GM19438 (cell line): ENCODE data around the gene MC4R.
A peak's percentile ranks its signal among the peaks of the same experiment; 100 is the strongest.
"Not testable (repeated sequence)": the region's sequence is repeated elsewhere in the genome, so short reads cannot be mapped to it uniquely, and the experiment has no call there.

Experiments used
- ATAC-seq: cut with Tn5 transposase; IDR thresholded peaks from one replicate; pipeline ENCODE4 v1.9.1; 2021; ENCODE audit warnings: low read depth; ENCODE audit not compliant: unreplicated experiment

MC4R gene

GRCh38 chr18:60372596-60372995, at the start of gene MC4R:
Gene MC4R, minus strand, starts transcription at chr18:60372775. Its CDS starts 426 bp downstream, at chr18:60372349.
- ATAC-seq, result no peak

GRCh38 chr18:60422306-60422705, 49.7 kb upstream of the MC4R start:
- ATAC-seq, result not testable (repeated sequence)

- ATAC-seq, result no peak
Measured at GRCh38 chr18:60421356-60422118, 49.0 kb upstream of the MC4R start.

DNA sequence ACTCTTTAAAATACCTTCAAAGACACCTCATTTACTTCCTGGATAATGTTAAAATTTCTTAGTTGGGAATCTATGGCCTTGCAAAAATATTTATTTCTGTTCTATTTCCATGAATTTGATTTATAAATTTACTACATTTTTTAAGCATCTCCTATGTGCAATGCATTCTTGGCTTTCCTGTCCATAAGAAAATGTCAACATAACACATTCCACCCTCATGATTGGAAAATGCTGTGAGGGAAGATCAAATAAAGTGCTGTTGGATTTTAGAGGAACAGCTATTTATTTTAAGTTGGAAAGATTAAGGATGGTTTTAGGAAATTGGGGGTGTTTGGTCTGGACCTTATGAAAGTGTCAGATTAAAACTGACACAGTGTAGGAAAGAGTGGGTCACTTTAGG, 45.4 kb upstream of the MC4R start:
- no peak for ATAC-seq

GRCh38 chr18:60413944-60414547, 41.5 kb upstream of the MC4R start:
- ATAC-seq, result peak; percentile 61

DNA sequence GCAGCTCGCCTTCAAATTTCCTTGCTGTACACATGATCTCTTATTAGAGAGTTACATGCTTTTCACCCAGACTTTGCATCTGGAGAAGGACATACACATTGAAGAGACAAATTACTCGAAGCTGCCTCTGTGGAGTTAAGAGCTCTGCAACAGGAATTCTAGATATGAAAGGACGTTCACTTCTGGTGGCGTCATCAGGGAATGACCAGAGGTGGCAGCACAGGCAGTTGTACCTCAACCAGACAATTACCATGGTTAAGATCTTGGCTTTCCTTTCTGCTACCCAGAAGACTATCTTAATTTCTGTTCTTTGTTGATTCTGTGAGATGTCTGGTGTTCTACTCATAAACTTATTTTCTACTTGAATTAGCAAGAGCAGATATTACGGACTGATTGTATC, 39.1 kb upstream of the MC4R start:
- no peak for ATAC-seq

- no peak for ATAC-seq
Measured at GRCh38 chr18:60406721-60407120, 34.1 kb upstream of the MC4R start.

- ATAC-seq, result no peak
Measured at GRCh38 chr18:60404486-60405085, 32.0 kb upstream of the MC4R start.

GRCh38 chr18:60401346-60401745, 28.8 kb upstream of the MC4R start:
- ATAC-seq, result no peak

GRCh38 chr18:60391571-60392226, 19.1 kb upstream of the MC4R start:
- no peak for ATAC-seq

- no peak for ATAC-seq
Measured at GRCh38 chr18:60389314-60389713, 16.7 kb upstream of the MC4R start.

DNA sequence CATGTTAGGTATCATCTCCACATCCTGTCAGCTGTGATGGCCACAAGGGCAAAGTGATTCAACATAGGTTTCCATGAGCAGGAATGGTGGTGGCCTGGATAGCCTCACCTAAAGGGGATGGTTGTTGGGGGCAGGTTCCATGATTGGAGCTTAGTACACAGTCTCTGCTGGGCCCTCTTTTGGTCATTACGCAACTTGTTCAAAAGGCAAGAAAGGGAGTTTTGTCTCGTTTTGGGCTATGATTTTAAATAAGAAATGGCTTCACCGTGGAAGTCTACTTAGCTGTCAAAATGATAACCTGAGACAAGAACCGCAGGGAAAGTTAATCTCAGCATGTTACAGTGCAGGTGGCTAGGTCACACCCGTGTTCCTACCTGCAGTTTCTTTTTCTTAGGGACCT, 13.1 kb upstream of the MC4R start:
- no peak for ATAC-seq

GRCh38 chr18:60383893-60384292, 11.3 kb upstream of the MC4R start:
- ATAC-seq, result no peak

- no peak for ATAC-seq
Measured at GRCh38 chr18:60377778-60378469, 5.3 kb upstream of the MC4R start.

GRCh38 chr18:60372132-60372531, 443 bp downstream of the MC4R start:
- ATAC-seq, result no peak

GRCh38 chr18:60358516-60358915, 14.1 kb downstream of the MC4R start:
- ATAC-seq, result no peak

- no peak for ATAC-seq
Measured at GRCh38 chr18:60350941-60351340, 21.6 kb downstream of the MC4R start.

DNA sequence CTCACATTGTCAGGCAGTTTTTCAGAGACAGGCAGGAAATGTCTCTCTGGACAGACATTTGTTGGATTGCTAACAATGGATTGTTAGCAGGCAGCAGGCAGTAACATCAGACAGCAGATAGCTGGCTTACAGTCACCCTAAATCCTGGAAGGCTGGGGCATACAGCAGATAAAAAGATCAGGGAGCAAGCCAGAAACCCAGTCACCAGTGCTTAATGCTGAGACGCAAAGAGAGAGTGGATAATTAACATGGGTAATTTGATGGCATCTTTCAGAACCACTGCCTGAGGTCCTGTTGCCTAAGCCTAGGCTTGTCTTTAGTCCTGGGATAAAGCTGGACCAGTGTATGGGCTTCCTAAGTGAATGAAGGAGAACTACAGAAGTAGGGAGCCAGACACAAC, 22.4 kb downstream of the MC4R start:
- ATAC-seq, result no peak

GRCh38 chr18:60347526-60348045, 25.0 kb downstream of the MC4R start:
- no peak for ATAC-seq

DNA sequence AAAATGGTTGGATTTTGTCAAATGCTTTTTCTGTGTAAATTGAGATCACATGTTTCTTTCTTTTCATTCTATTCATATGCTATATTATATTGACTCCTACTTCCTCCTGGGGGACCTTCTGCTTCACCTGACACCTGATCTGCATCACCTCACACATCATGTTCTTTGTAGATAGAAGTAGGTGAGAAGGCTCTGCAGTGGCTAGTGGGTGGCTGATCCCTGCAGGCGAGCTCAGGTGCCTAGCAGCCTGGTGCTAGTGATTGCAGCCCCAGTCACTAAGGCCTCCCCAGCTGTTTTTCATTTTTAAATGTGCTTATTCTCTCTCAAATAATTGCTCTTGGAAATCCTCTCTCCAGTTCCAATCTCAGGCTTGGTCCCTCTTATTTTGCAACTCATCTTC, 33.6 kb downstream of the MC4R start:
- ATAC-seq, result no peak

DNA sequence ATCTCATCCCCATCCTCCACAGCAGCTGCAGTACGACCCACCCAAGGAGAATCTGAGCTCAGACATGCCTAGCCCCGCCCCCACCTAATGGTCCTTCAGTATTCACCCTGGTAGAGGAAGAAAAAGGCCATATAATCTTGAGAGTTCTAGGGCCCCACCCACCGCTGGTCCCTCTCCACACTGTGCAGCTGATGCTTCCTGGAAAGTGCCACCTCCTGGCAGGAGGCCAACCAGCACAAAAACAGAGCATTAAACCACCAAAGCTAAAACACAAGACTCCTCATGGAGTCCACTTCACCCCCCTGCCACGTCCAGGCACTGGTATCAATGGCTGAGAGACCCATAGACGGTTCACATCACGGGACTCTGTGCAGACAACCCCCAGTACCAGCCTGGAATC, 40.7 kb downstream of the MC4R start:
- no peak for ATAC-seq
